ENCODE data around the gene DUOX1. TPM values are rescaled to one million over a fixed set of nuclear protein-coding genes. Genes with fewer than 3 reads are reported as not detected.
A peak's percentile ranks its signal among the peaks of the same experiment; 100 is the strongest.

The DUOX1 gene
- total and polyA plus RNA-seq, 2 of the 13 experiments (the other 11 are each of a cell fraction or from before 2014, with no cell fraction given), result 0.03 TPM; not detected in 1

- H2AFZ ChIP-seq (ENCODE audit: low read length), result no peak overlapping the region
- peaks cover 15 to 62% of the 10 kb centered on the region in 2 experiments for H3K27me3 ChIP-seq (ENCODE audit: control insufficient read depth in 1 of 2, insufficient read depth in 2 of 2, low read length in 2 of 2)
- intact Hi-C loops (cut with micrococcal nuclease; ENCODE audit: unreplicated experiment) (no loop called here), in situ Hi-C loops (cut with HindIII; ENCODE audit: extremely low pct_ligation_motif_present, low pct_unique_long_range_greater_than_20kb) (no loop called here)
- no peaks in the 10 kb centered on the region for H4K20me1 ChIP-seq (ENCODE audit: insufficient read depth, low read length)
- POLR2A ChIA-PET, result no interaction called here
- H3K4me1 ChIP-seq (ENCODE audit: insufficient read depth, low read length), result peaks cover 25% of the 10 kb centered on the region
- FAIRE-seq, result no peak
- H3K9me3 ChIP-seq (ENCODE audit: low read length), result no peaks in the 10 kb centered on the region
- no peak overlapping the region for H3K27ac ChIP-seq (ENCODE audit: extremely low read length, insufficient read depth, low read length)
- H3K4me2 ChIP-seq (ENCODE audit: low read depth, low read length), result peak overlapping the region; percentile 78; the same call in 1 of the 2 replicates
- CTCF ChIA-PET (ENCODE audit: low intra/inter-chr PET ratio, low total read pairs), result no interaction called here
- H3K36me3 ChIP-seq (replicated peaks in 1 of 2; ENCODE audit: control insufficient read depth in 1 of 2, insufficient read depth in 2 of 2, low read length in 2 of 2), result no peaks in the 10 kb centered on the region
- no peak for ATAC-seq
- H3K79me2 ChIP-seq (ENCODE audit: insufficient read depth, low read length), result no peaks in the 10 kb centered on the region
- H3K4me3 ChIP-seq (replicated peaks in 1 of 3; ENCODE audit: insufficient read depth in 1 of 3, low read depth in 2 of 3, low read length in 3 of 3), result no peak overlapping the region
- TF ChIP-seq EZH2 (conservative IDR thresholded peaks at IDR 0.05; ENCODE audit: low read depth, low read length), result peak; percentile 9; the same call in 1 of the 2 replicates
- no peak for TF ChIP-seq CC2D1A (CRISPR knock-in tag; IDR thresholded peaks at IDR 0.05)
- TF ChIP-seq ZNF343 (CRISPR knock-in tag; IDR thresholded peaks at IDR 0.05), result no peak
- no TSS peak for BruUV-seq (replicated peaks)
- no peak for DNase-seq (ENCODE audit: low spot score)
- 44% methylated on average over 9 of the region's 14 CpGs for WGBS (ENCODE audit: low lambda C conversion rate)
- no peak overlapping the region for H3K9ac ChIP-seq (ENCODE audit: insufficient read depth, low read depth, low read length)
These were observed 16.3 kb upstream of the DUOX1 start for GRCh38 chr15:45113380-45113990.

- Histone ChIP-seq H4K20me1 (ENCODE audit: insufficient read depth, low read length) (no peaks in the 10 kb centered on the region), H3K9ac (ENCODE audit: insufficient read depth, low read depth, low read length) (no peak within 1 kb of the TSS), H3K27me3 (ENCODE audit: control insufficient read depth in 1 of 2, insufficient read depth in 2 of 2, low read length in 2 of 2) (peaks cover 13 to 57% of the 10 kb centered on the region in 2 experiments), H3K4me1 (ENCODE audit: insufficient read depth, low read length) (peaks cover 25% of the 10 kb centered on the region), H3K4me3 (replicated peaks in 1 of 3; ENCODE audit: insufficient read depth in 1 of 3, low read depth in 2 of 3, low read length in 3 of 3) (peak within 1 kb of the TSS; percentile 4 to 61 (median 27); a peak in 3 of 6 replicates), H3K79me2 (ENCODE audit: insufficient read depth, low read length) (no peaks in the 10 kb centered on the region), H3K36me3 (replicated peaks in 1 of 2; ENCODE audit: control insufficient read depth in 1 of 2, insufficient read depth in 2 of 2, low read length in 2 of 2) (no peaks in the 10 kb centered on the region), H3K27ac (ENCODE audit: extremely low read length, insufficient read depth, low read length) (no peak within 1 kb of the TSS), H3K4me2 (ENCODE audit: low read depth, low read length) (peak within 1 kb of the TSS; percentile 78), H3K9me3 (ENCODE audit: low read length) (no peaks in the 10 kb centered on the region), H2AFZ (ENCODE audit: low read length) (peak within 1 kb of the TSS; percentile 27)
- intact Hi-C loops (cut with micrococcal nuclease; ENCODE audit: unreplicated experiment) (no loop called here), in situ Hi-C loops (cut with HindIII; ENCODE audit: extremely low pct_ligation_motif_present, low pct_unique_long_range_greater_than_20kb) (no loop called here)
- DNase-seq (ENCODE audit: low spot score), result no peak
- 7% methylated on average over 20 of the region's 42 CpGs for WGBS (ENCODE audit: low lambda C conversion rate)
- BruUV-seq (replicated peaks), result no TSS peak
- POLR2A ChIA-PET, result no interaction called here
- no peak for FAIRE-seq
- CTCF ChIA-PET (ENCODE audit: low intra/inter-chr PET ratio, low total read pairs), result no interaction called here
- ATAC-seq, result peak; percentile 29
- TF ChIP-seq HCFC1 (IDR thresholded peaks at IDR 0.05; ENCODE audit: low read depth, low read length) (no peak), TSC22D2 (CRISPR knock-in tag; IDR thresholded peaks at IDR 0.05; ENCODE audit: borderline replicate concordance) (no peak), MTF2 (CRISPR knock-in tag; IDR thresholded peaks at IDR 0.05; ENCODE audit: borderline replicate concordance) (peak; percentile 59; the same call in 1 of the 2 replicates), SSRP1 (CRISPR knock-in tag; IDR thresholded peaks at IDR 0.05) (no peak), SKI (IDR thresholded peaks at IDR 0.05; ENCODE audit: partially characterized antibody) (no peak), ZNF775 (CRISPR knock-in tag; IDR thresholded peaks at IDR 0.05; ENCODE audit: borderline replicate concordance) (no peak), ZNF225 (CRISPR knock-in tag; IDR thresholded peaks at IDR 0.05) (no peak), EZH2 (conservative IDR thresholded peaks at IDR 0.05; ENCODE audit: low read depth, low read length) (peak; percentile 81), CENPX (CRISPR knock-in tag; IDR thresholded peaks at IDR 0.05) (no peak), ZNF576 (CRISPR knock-in tag; IDR thresholded peaks at IDR 0.05) (no peak)
- TF ChIP-seq, protein P1, sequence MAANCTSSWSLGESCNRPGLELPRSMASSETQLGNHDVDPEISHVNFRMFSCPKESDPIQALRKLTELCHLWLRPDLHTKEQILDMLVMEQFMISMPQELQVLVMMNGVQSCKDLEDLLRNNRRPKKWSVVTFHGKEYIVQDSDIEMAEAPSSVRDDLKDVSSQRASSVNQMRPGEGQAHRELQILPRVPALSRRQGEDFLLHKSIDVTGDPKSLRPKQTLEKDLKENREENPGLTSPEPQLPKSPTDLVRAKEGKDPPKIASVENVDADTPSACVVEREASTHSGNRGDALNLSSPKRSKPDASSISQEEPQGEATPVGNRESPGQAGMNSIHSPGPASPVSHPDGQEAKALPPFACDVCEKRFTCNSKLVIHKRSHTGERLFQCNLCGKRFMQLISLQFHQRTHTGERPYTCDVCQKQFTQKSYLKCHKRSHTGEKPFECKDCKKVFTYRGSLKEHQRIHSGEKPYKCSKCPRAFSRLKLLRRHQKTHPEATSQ (CRISPR knock-in tag; IDR thresholded peaks at IDR 0.05; ENCODE audit: borderline replicate concordance), result no peak
- TF ChIP-seq, protein P2, sequence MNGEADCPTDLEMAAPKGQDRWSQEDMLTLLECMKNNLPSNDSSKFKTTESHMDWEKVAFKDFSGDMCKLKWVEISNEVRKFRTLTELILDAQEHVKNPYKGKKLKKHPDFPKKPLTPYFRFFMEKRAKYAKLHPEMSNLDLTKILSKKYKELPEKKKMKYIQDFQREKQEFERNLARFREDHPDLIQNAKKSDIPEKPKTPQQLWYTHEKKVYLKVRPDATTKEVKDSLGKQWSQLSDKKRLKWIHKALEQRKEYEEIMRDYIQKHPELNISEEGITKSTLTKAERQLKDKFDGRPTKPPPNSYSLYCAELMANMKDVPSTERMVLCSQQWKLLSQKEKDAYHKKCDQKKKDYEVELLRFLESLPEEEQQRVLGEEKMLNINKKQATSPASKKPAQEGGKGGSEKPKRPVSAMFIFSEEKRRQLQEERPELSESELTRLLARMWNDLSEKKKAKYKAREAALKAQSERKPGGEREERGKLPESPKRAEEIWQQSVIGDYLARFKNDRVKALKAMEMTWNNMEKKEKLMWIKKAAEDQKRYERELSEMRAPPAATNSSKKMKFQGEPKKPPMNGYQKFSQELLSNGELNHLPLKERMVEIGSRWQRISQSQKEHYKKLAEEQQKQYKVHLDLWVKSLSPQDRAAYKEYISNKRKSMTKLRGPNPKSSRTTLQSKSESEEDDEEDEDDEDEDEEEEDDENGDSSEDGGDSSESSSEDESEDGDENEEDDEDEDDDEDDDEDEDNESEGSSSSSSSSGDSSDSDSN (CRISPR knock-in tag; IDR thresholded peaks at IDR 0.05), result peak; percentile 80
These were observed 15.6 kb upstream of the DUOX1 start, which contains the start of the genes DUOX2 and DUOXA2 for GRCh38 chr15:45114076-45114750. DUOX2 (minus strand) TSS chr15:45114172; CDS start chr15:45113411, 761 bp downstream. DUOXA2 (plus strand) TSS chr15:45114326; CDS start chr15:45114606, 280 bp downstream.
